Anterior cingulate cortex (tissue), 58 donors: Measurements from ENCODE around the gene ELMO1.

Experiments
- DNase-seq, 58 donors: peaks; one replicate each; lab custom pipeline; 2025; lab: John Stamatoyannopoulos, UW

Gene ELMO1

GRCh38 chr7:37092548-37092947, 356.1 kb downstream of the ELMO1 start:
- DNase-seq = peak in 2 of 58 donors; percentile 15 to 29

DNA sequence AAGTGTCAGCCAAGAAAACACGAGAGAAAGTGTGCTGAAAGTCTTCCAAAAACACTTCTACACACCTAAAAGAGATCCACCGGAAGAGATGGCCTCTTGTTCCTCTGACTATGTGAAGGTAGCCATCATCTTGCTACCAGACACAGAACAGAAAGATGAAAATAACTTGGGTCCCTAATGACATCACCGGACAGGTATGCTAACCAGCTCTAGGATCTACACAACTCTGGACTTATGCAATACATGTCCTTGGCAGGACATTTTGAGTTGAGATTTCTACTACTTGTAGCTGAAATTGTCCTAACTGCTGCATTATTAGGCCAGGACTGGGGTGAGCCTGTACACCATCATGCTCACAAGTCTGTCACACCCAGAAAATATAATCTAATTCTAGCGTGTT, 358.7 kb downstream of the ELMO1 start:
- DNase-seq = no peak

DNA sequence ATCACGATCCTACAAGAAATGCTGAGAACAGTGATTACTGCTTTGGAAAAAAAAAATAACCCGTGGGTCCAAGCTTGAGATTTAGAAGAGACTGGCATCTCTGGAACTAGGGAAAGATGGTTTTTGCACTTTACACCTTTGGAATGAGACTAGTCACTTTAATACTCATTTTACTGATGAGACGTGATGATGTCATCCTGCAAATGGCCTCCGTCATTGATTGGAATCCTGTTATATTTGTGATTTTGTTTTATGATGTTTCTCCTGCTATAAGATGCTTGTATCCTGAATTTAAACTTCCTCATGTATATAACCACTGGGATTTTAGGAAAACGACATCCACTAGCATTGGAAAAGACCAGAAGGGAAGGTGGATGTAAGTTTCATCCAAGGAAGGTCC, 363.1 kb downstream of the ELMO1 start:
- DNase-seq = no peak

DNA sequence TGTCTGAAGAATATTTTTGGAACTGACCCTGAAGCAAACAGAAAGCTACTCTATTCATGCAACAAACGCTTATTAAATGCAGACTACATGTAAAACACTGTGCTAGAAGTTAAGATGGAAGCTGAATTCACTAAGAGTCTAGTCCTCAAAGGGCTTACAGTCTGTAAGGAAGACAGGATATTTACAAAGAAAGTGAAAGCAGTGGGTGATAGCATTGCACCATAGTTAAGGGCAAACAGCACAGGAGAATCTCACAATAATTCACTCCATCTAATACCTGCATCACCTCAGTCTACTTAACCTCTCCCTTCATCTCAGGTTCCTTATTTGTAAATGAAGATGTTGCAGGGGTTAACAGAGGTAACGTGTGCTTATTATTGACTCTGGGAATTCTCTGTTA, 364.4 kb downstream of the ELMO1 start:
- no peak for DNase-seq

- peak in 19 of 58 donors; percentile 8 to 65 (median 30) for DNase-seq
Measured at GRCh38 chr7:37083311-37084096, 365.2 kb downstream of the ELMO1 start.

- peak in 1 of 58 donors; percentile 52 for DNase-seq
Measured at GRCh38 chr7:37081436-37081835, 367.2 kb downstream of the ELMO1 start.

DNA sequence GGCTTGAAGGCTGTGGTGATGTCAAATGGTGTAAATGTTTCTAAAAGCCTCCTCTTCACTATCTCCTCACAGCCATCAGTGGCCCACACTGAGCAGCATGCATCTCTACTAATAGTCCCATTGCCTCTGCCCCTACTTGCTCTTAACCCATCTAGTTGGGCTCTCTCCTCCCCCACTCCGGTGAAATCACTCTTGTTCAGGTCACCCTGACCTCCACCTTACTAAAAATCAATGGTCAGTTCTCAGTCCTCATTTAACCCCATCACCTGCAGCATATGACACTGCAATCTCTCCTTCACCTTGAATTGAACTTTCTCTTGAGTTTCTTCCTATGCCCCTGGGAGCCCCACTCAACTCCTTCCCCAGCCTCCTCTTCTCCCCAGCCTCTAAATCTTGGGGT, 369.2 kb downstream of the ELMO1 start:
- no peak for DNase-seq

DNA sequence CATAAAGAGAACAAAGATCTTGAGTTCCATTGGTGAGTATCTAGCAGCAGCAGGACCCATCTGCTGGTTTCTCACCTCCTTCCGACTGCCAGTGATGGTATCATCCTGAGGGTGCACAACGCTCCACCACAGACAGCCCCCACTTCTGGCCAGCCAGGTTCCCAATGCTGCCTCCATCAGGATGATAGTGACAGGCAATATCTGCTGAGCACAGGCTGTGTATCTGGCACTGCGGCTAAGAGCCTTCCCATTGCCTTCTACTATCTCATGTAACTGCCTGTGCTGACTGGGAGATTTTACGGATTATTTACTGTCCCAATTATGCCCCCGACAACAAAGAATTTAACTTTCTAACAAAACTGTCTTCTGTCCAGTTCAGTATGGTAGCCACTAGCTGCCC, 372.0 kb downstream of the ELMO1 start:
- DNase-seq = no peak

DNA sequence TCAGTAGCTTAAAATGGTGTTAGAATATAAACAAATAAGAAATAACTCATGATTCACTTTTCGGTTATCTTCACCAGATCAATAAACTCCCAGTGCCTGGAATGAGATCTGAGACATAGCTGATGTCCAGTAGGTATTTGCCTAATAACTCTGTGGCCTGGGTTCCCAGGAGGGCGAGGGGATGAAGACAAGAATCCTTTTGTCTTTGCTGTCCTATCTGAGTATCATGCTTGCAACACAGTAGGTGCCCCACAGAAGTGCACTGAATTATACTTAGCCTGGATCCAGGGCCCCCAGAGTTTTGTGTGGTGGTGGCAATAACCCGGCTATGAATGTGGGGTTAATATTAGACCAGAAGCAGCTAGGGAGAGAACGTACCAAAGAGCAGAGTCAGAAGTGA, 374.3 kb downstream of the ELMO1 start:
- no peak for DNase-seq

DNA sequence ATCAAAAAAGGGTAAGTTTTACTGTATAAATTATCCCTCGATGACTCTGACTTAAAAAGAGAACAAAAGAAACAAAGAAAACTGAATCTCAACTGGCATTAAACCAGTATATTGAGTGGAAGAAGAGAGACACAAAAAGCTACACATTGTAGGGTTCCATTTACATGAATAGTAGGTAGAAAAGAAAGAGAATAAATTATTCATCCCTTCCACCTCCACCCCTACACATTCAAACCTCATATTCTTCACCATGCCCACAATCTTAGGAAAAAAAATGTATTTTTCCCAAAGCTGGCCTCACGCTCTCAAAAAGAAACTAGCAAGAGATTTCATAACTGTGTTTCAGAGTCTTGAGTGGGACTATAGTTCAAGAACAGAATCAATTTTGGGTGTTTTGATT, 377.5 kb downstream of the ELMO1 start:
- DNase-seq = no peak

GRCh38 chr7:37070471-37070870, 378.2 kb downstream of the ELMO1 start:
- no peak for DNase-seq

DNA sequence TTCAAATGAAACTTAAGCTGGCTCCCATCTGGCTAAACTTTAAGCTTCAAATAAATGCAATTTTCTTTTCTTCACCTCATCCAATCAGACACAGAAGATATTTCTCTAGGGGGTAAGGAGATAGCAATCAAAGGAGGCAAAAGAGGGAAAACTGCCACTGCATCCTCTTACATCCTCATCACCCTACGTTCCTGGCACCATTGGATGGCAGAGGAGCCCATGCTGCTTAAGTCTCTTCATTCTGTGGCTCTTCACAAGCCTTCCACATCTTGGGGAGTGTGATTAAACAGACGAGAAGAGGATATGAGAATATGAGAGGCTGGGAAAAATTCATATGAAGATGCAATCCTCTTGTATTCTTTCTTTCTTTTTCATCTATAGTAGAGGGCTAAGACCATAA, 378.6 kb downstream of the ELMO1 start:
- peak in 1 of 58 donors; percentile 3 for DNase-seq

GRCh38 chr7:37069336-37069735, 379.3 kb downstream of the ELMO1 start:
- DNase-seq = no peak

- DNase-seq = no peak
Measured at GRCh38 chr7:37068902-37069301, 379.8 kb downstream of the ELMO1 start.

- no peak for DNase-seq
Measured at GRCh38 chr7:37068038-37068437, 380.6 kb downstream of the ELMO1 start.

DNA sequence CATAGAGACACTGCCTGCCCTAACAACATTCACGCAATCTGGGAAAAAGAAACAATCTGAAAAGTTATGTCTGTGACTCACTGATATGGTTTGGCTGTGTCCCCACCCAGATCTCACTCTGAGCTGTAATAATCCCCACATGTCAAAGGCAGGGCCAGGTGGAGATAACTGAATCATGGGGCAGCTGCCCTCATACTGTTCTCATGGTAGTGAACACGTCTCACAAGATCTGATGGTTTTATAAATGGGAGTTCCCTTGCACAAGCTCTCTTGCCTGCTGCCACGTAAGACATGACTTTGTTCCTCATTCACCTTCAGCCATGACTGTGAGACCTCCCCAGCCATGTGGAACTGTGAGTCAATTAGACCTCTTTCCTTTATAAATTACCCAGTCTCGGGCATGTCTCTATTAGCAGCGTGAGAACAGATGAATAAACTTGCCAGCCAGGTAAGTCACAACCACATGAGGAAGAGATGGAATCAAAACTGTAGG, 382.8 kb downstream of the ELMO1 start:
- DNase-seq = no peak

- DNase-seq = no peak
Measured at GRCh38 chr7:37062560-37062859, 386.2 kb downstream of the ELMO1 start.

DNA sequence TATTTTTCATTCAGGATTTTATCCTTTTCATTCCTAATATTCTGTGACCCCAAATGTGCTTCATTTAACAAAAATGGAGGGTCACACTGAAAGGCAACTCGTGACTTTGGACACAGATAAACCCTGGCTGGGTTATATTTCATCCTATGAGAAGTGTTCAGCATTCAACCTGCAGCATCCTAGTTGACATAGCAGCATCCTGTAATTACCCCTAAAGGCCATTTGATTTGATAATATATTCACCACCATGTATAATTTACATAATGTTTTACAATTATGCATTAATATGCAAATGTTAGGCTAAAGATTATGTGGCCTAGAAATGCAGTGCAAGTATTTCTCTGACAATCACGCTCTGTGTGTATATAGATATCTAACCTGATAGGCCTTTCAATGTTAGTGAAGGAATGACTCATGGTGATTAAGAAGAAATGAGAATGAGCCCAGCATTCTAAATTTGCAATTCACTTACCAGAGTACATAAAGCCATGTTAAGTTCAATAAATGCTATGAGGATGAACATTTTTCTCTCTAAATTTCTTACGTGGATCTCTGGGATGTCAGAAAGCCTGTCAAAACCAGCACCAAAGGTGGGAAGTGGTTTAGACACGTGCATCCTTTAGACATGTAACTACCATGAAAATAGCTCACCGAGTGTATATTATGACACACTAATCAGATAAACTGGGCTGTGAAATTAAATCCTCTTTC, 386.7 kb downstream of the ELMO1 start:
- DNase-seq = no peak

GRCh38 chr7:37056234-37056912, 392.3 kb downstream of the ELMO1 start:
- DNase-seq = no peak

DNA sequence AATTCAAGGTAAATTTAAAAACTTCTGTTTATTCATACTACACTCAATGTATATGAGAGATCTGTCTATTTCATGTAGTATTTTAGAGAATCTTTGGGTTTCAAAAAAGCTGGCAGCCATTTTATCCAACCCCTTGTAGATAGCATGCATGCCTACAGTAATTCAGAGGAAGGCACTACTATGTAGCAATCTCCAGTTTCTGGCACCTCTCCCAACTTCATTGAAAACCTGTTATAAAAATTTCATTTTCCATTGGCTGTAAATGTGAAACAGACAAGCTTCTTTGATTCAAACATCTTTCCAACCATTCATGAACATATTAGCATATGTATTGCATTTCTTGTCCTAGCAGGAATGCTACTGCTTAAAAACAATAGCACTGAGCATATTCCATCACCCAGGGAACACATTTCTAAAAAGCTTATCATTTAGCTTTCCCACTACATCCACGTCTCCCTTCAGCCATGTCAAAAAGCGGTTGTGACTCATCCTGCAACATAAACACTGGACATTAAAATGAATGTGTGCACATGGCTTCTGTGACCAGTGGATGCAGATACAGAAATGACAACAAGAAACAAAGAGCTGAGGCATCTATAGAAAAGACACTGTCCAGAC, 393.9 kb downstream of the ELMO1 start:
- no peak for DNase-seq

- DNase-seq = peak in 4 of 58 donors; percentile 6 to 28 (median 8)
Measured at GRCh38 chr7:37052705-37053104, 396.0 kb downstream of the ELMO1 start.
